Measurements from ENCODE around the gene PLXNB2. TPM values are rescaled to one million over a fixed set of nuclear protein-coding genes. Genes with fewer than 3 reads are reported as not detected.

PLXNB2 gene
- total and polyA plus RNA-seq, 11 donors, result 35.1 to 139 (median 53.0) TPM

DNA sequence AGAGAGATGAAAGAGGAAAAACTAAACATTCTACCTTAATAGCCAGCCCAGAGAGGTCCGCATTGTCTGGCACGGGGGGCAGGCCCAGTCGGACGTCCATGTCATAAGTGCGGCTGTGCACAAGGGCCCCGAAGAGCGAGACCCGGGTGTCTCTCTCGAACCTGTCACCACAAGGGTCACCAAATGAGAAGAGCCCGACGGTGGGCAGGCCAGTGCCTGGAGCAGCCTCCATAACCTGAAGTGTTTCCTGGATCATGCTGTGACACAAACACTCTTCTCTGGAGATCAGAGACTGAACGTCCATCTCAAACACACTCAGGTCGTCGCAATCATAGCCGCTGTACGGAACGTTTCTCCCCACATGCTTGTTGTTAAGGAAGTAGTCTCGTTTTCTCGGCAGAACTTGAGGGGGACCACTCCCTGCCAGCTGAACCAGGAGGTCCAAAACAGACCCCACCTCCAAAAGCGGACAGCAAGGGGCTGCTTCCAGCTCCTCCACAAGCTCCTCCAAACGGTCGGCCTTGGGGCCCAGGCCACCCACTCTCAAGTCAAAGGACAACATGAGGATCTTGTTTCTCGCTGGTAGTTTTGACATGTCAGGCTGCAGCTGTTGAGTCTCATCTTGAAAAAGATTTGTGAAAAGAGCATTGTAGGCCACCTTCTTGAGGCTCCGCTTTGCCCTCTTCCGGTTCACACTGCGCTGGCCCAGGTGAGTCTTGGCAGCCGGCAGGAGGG is 63.6 kb downstream of the PLXNB2 start:
- ATAC-seq, result no peak
- WGBS, 4 donors, result 16 to 23% (median 19%) methylated on average over 23 to 27 of the region's 27 CpGs
- Histone ChIP-seq H3K27me3 (no peaks in the 10 kb centered on the region), H3K27ac (peak overlapping the region in 11 of 12 donors; percentile 79 to 96 (median 88)), H3K36me3 (peaks cover 0 to 42% (median 21%) of the 10 kb centered on the region in 9 donors), H3K9me3 (no peaks in the 10 kb centered on the region), H3K4me3 (peak overlapping the region; percentile 51 to 99 (median 88)), H3K4me1 (peaks cover 13 to 56% (median 43%) of the 10 kb centered on the region in 12 donors)
- no peak for DNase-seq
- intact Hi-C loops (cut with DNase I), result loop anchor here in 6 of 10 donors (2.0 to 10.0 kb wide), 5 partner anchors 99 to 371 kb away; partner anchors contain the start of genes PPP6R2 (in 2 of the 6), LMF2 (in 1 of the 6), NCAPH2 (in 1 of the 6) and SCO2 (in 1 of the 6)
- TF ChIP-seq, protein P1, sequence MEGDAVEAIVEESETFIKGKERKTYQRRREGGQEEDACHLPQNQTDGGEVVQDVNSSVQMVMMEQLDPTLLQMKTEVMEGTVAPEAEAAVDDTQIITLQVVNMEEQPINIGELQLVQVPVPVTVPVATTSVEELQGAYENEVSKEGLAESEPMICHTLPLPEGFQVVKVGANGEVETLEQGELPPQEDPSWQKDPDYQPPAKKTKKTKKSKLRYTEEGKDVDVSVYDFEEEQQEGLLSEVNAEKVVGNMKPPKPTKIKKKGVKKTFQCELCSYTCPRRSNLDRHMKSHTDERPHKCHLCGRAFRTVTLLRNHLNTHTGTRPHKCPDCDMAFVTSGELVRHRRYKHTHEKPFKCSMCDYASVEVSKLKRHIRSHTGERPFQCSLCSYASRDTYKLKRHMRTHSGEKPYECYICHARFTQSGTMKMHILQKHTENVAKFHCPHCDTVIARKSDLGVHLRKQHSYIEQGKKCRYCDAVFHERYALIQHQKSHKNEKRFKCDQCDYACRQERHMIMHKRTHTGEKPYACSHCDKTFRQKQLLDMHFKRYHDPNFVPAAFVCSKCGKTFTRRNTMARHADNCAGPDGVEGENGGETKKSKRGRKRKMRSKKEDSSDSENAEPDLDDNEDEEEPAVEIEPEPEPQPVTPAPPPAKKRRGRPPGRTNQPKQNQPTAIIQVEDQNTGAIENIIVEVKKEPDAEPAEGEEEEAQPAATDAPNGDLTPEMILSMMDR (IDR thresholded peaks at IDR 0.05), result no peak
- TF ChIP-seq POLR2A (IDR thresholded peaks at IDR 0.05), result no peak

DNA sequence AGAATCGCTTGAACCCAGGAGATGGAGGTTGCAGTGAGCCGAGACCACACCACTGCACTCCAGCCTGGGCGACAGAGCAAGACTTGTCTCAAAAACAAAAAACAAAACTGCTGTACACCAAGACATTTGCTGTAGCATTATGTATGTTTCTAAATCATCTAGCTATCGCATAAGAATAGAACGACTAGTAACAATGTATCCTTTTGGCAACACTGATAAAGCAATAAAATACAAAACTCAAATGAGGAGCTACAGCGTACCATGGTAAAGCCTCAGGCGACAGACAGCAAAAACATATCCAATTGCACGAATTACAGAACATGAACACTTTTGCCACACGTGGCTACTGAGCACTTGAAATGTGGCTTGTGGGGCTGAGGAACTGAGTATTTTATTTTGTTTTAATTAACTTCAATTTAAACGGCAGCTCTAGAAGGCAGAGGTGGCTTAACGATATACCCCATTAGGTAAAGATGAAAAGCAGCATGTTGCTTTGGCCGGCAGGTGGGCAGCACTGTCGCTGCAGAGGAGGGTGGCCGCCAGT is 65.0 kb downstream of the PLXNB2 start:
- TF ChIP-seq, protein P1 (IDR thresholded peaks at IDR 0.05), result no peak
- no peak for TF ChIP-seq POLR2A (IDR thresholded peaks at IDR 0.05)
- Histone ChIP-seq H3K27me3 (no peaks in the 10 kb centered on the region), H3K4me1 (peaks cover 13 to 51% (median 41%) of the 10 kb centered on the region in 12 donors), H3K27ac (no peak overlapping the region), H3K9me3 (no peaks in the 10 kb centered on the region), H3K4me3 (peak overlapping the region in 10 of 12 donors; percentile 74 to 99 (median 91)), H3K36me3 (peaks cover 0 to 39% (median 27%) of the 10 kb centered on the region in 9 donors)
- DNase-seq (no peak), ATAC-seq (no peak)
- intact Hi-C loops (cut with DNase I), result loop anchor here in 5 of 10 donors (10.0 kb wide), 4 partner anchors 252 to 372 kb away; partner anchors contain the start of genes LMF2 (in 1 of the 5), NCAPH2 (in 1 of the 5) and SCO2 (in 1 of the 5)
- 64 to 69% (median 66%) methylated on average over 14 of the region's 14 CpGs for WGBS, 4 donors

DNA sequence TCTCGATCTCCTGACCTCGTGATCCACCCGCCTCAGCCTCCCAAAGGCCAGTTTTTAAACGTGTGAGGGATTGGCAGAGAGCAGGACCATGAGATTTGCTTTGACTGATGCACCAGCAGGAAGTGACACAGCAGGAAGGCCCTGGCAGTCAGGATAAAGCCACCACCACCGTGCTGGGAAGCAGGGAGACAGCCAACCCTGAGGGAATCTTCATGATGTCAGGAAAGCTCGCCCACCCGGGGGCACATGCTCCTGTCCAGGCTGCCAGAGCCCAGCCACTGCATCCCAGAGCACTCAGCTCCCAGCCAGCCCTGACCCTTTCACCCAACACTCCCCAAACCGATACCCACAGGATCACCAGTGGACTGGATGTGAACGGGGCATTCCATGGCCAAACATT is 68.7 kb downstream of the PLXNB2 start:
- no peak for DNase-seq
- peaks cover 0 to 38% (median 28%) of the 10 kb centered on the region in 9 donors for H3K36me3 ChIP-seq

More for the DNA sequence above, 68.7 kb downstream of the PLXNB2 start:
- peaks cover 11 to 33% (median 29%) of the 10 kb centered on the region in 12 donors for H3K4me1 ChIP-seq
- no peak overlapping the region for H3K4me3 ChIP-seq
- H3K27ac ChIP-seq, result no peak overlapping the region
- no peak for ATAC-seq
- no peaks in the 10 kb centered on the region for H3K9me3 ChIP-seq
- H3K27me3 ChIP-seq, result no peaks in the 10 kb centered on the region
- intact Hi-C loops (cut with DNase I), result no loop called here
- WGBS, 4 donors, result 80 to 86% (median 82%) methylated on average over 9 of the region's 9 CpGs
- TF ChIP-seq POLR2A (IDR thresholded peaks at IDR 0.05), result no peak
- TF ChIP-seq, protein P1 (IDR thresholded peaks at IDR 0.05), result no peak

All from heart left ventricle (tissue), 16 donors.